ENCODE measurements around the gene OR10H3.
"Not testable (repeated sequence)": the region's sequence is repeated elsewhere in the genome, so short reads cannot be mapped to it uniquely, and the experiment has no call there.

The OR10H3 gene

GRCh38 chr19:15776264-15776663 lies 38.5 kb downstream of the OR10H3 start:
- DNase-seq (ENCODE audit: extremely low read depth, low read depth) = no peak
- H3K4me3 ChIP-seq (replicated peaks; ENCODE audit: low read depth, low read length) = no peak overlapping the region
- TF ChIP-seq, protein P1, sequence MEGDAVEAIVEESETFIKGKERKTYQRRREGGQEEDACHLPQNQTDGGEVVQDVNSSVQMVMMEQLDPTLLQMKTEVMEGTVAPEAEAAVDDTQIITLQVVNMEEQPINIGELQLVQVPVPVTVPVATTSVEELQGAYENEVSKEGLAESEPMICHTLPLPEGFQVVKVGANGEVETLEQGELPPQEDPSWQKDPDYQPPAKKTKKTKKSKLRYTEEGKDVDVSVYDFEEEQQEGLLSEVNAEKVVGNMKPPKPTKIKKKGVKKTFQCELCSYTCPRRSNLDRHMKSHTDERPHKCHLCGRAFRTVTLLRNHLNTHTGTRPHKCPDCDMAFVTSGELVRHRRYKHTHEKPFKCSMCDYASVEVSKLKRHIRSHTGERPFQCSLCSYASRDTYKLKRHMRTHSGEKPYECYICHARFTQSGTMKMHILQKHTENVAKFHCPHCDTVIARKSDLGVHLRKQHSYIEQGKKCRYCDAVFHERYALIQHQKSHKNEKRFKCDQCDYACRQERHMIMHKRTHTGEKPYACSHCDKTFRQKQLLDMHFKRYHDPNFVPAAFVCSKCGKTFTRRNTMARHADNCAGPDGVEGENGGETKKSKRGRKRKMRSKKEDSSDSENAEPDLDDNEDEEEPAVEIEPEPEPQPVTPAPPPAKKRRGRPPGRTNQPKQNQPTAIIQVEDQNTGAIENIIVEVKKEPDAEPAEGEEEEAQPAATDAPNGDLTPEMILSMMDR (IDR thresholded peaks at IDR 0.05; ENCODE audit: low read depth, low read length, missing control alignments) = no peak

- TF ChIP-seq, protein P1 (IDR thresholded peaks at IDR 0.05; ENCODE audit: low read depth, low read length, missing control alignments) = no peak
- no peak for DNase-seq (ENCODE audit: extremely low read depth, low read depth)
- no peak overlapping the region for H3K4me3 ChIP-seq (replicated peaks; ENCODE audit: low read depth, low read length)
Measured at GRCh38 chr19:15776991-15777970, 39.5 kb downstream of the OR10H3 start.

GRCh38 chr19:15779756-15780476 lies 42.1 kb downstream of the OR10H3 start:
- TF ChIP-seq, protein P1 (IDR thresholded peaks at IDR 0.05; ENCODE audit: low read depth, low read length, missing control alignments) = no peak
- DNase-seq (ENCODE audit: extremely low read depth, low read depth) = no peak
- no peak overlapping the region for H3K4me3 ChIP-seq (replicated peaks; ENCODE audit: low read depth, low read length)

DNA sequence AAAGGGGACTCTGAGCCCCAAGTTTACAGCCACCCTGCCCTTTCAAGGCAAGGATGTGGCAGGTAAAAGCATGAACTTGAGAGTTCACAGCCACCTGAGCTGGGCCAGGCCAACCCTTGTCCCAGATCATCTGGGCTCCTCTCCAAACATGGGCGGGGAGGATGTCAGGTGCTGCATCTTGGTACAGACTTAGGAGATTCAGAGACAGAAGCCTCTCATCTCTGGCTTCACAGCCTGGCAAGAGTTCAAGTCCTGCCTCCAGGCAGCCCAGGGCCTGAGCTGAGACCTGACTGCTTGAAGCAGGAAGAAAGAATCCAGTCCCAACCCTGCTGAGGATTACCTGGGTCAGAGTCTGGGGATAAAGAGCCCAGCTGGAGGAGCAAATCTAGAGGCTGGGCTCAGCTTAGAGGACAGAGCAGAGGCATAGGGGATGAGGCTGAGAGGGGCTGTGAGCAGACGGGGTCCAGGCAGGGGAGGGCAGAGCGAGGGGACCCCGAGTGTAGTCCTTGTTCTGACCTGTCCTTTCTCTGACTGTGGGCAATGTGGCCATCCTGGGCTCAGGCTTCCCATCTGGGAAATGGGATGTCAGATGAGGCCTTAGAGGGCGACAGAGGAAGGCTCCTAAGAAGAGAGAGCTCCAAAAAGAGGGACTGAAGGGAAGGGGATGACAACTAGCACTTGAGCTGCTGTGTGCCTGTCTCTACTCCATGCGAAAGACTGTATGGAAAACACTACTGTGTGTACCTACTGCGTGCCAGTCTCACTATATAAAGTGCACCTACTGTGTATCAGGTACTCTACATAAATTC lies 43.0 kb downstream of the OR10H3 start:
- no peak for DNase-seq (ENCODE audit: extremely low read depth, low read depth)
- H3K4me3 ChIP-seq (replicated peaks; ENCODE audit: low read depth, low read length) = no peak overlapping the region
- TF ChIP-seq, protein P1 (IDR thresholded peaks at IDR 0.05; ENCODE audit: low read depth, low read length, missing control alignments) = no peak

GRCh38 chr19:15781661-15782060 lies 43.9 kb downstream of the OR10H3 start:
- no peak for DNase-seq (ENCODE audit: extremely low read depth, low read depth)
- no peak overlapping the region for H3K4me3 ChIP-seq (replicated peaks; ENCODE audit: low read depth, low read length)
- TF ChIP-seq, protein P1 (IDR thresholded peaks at IDR 0.05; ENCODE audit: low read depth, low read length, missing control alignments) = no peak

DNA sequence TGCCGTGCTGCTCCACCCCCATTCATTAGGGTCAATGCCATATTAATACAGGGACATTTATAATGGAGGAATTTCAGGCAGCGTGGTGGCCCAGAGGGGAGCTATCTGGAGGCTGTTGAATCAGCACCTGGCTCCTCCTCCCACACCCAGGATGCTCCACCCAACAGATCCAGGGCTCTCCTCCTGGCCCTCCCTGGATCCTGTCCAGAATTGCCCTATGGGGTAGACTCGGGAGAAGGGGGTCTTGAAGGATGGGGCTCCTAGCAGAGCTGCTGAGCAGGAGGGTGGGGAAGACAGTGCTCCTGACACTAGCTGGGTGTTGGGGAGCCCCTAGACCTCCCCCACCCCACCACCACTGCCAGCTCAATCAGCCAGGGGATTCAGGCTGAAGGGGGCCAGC lies 44.4 kb downstream of the OR10H3 start:
- TF ChIP-seq, protein P1 (IDR thresholded peaks at IDR 0.05; ENCODE audit: low read depth, low read length, missing control alignments) = no peak
- no peak overlapping the region for H3K4me3 ChIP-seq (replicated peaks; ENCODE audit: low read depth, low read length)
- DNase-seq (ENCODE audit: extremely low read depth, low read depth) = no peak

- not testable (repeated sequence) for H3K4me3 ChIP-seq (replicated peaks; ENCODE audit: low read depth, low read length); DNase-seq (ENCODE audit: extremely low read depth, low read depth)
Measured at GRCh38 chr19:15782896-15783295, 45.1 kb downstream of the OR10H3 start.
